ENCODE data around the gene PFKP.

DNA sequence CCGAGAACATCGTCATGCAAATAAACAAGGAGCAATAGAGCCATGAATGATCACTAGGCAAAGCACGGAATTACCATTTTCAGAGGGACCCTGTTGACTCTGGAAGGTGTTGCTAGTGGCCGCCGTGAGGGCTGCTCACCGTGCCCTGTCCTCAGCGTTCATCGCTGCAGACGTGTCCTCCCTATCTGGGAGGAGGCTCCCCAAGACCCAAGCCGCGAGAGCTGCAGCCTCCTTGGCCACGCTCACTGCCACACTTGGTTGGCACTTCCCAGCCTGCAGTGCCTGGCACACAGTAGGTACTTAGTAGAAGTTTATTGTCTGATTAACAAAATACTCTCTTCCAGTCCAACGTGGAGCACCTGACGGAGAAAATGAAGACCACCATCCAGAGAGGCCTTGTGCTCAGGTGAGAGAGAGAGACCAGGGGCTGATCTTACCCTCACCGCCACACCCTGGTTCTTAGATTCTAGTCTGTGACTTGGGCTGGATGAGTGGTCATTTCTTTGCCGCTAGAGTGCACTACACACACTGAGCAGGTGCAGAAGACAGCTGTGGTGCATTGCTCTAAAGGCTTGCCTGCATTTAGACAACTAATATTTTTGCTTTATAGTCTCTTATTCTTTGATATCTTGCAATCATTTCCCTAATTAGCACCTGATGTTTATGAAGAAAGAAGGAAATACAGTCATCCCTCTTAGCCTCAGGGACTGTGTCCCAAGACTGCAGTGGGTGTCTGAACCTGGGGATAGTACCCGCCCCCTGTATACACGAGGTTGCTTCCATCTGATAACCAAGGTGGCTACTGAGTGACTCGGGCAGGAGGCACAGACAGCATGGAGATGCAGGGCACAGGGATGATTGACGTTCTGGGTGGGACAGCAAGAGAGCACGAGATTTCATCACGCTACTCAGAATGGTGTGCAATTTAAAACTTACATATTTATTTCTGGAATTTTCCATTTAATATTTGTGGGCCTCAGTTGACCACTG is 65.0 kb downstream of the PFKP start:
- TF ChIP-seq CTCF (IDR thresholded peaks at IDR 0.05): no peak
- TF ChIP-seq POLR2A (IDR thresholded peaks at IDR 0.05): no peak
